CD4-positive, alpha-beta T cell treated with Interleukin-1 beta for 1 hour (primary cell): ENCODE data around the gene ACTL6B.

Experiments
- DNase-seq, 2 donors: peaks; one replicate each; pipeline ENCODE4 v3.0.0-alpha.2; 2020 to 2022

ACTL6B gene

DNA sequence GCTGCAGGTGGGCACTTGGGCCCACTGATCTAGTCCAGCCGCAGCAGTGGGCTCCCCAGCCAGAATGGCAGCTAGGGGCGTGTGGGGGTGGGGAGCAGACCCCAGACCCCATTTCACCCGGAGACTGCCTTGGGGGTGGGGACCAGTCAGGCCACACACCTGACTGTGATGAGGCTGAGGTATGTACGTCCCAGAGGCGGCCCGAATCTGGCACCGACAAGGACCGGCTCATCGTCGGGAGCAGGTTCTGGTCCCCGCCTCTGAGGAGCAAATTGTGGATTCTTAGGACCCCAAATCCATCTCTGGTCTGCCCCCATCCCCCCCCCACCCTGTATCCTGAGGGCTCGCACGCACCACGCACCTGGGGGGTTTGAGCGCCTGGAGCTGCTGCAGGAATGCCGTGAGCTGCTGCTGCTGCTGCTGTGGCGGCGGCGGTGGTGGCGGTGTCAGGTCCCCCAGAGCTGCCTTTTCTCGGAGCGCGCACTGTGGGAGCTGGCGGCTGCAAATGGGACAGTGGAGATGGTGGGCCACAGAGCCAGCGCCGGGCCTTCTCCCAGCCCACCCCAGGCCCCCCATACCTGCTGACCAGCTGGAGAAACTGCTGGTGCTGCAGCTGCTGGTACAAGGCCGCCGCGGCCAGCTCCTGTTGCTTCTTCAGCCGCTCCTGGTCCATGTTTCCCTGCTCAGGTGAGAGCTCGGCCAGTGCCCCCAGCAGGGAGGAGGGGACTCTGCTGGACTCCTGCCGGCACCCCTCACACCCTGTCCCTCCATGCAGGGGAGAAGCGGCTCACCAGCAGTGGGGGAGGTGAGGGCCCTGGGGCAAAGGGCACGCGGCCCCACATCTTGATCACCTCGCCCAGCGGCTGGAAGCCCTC, 27.6 kb upstream of the ACTL6B start:
- no peak for DNase-seq

DNA sequence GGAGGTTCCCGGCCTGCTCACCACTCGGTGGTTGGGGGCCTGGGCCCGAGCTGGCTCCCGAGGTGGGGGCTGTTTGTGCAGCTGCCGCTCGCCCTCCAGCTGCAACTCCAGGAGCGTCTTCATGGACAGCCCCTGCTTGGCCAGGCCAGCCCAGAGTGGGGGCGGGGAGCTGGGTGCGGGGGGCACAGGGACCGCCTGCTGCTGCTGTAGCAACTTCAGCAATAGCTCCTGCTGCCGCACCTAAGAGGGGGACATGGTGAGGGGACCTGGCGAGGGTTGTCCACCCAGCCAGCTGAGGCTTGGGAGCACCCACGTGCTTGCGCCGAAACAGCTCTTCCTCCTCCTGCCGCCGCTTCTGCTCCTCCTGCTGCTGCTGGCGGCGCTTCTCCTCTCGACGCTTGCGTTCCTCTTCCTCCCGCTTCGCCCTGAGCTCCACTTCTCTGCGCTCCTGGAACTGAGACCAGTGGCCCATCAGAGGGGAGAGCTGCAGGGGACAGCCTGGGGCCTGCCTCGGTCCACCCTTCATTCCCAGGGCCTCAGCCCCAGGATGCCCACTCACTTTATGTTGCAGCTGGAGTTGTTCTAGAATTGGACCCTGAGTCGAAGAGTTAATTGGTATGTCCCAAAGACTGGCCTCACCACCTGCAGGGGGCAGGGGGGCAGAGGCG, 26.9 kb upstream of the ACTL6B start:
- no peak for DNase-seq

DNA sequence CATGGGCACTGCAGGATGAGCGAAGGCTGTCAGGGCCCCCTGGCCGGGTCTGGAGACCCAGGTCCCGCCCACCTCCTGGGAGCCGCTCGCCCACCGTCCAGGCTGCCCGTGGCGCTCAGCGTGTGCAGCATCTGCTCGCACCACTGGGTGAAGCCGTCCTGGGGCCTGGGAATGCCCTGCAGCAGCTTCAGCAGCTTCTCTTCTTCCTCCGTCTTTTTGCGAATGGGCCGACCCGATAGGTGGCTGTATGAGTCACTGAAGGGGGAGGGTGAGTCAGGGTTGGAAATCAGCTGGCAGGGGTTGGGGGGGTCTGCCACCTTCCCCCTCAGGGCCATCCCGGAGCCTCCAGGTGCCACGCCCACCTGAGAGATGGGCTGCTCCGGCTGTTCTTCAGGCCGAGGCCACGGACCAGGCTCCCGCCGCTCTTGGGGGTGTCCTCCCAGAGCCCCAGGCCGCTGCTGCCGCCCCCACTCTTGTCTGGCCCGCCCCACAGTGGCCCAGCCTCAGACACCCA, 26.0 kb upstream of the ACTL6B start:
- DNase-seq: no peak

DNA sequence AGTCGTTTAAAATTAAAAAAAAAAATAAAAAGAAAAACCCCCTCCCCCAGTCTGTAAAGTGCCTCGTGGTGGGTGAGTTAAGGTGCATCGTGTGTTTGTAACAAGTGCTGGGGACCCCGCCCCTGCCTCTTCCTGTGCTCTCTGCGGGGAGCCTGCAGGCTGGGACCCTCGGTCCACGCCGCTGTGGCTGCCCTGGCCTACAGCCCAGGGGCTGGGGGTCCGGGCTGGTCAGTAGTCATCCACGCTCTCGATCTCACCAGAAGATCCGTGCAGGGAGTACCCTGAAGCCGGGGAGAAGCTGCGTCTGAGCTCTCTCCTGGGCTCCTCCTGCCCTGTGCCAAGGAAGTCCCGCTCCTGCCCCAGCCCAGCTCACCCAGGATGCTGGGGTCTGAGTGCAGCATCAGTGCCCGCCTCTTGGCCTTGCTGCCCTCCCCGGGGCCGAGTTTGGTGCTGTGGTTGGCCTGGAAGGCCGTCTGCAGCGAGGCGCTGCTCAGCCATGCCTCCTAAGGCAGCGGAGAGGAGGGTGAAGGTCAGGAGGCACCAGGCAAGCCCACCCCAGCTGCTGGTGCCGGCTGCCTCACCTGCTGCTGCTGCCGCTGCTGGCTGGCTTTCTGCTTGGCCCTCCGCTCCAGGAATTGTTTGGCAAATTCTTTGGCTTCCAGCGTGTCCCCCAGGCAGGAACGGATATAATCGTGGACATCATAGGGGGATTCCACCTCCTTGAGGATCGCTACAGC, 25.4 kb upstream of the ACTL6B start:
- no peak for DNase-seq

DNA sequence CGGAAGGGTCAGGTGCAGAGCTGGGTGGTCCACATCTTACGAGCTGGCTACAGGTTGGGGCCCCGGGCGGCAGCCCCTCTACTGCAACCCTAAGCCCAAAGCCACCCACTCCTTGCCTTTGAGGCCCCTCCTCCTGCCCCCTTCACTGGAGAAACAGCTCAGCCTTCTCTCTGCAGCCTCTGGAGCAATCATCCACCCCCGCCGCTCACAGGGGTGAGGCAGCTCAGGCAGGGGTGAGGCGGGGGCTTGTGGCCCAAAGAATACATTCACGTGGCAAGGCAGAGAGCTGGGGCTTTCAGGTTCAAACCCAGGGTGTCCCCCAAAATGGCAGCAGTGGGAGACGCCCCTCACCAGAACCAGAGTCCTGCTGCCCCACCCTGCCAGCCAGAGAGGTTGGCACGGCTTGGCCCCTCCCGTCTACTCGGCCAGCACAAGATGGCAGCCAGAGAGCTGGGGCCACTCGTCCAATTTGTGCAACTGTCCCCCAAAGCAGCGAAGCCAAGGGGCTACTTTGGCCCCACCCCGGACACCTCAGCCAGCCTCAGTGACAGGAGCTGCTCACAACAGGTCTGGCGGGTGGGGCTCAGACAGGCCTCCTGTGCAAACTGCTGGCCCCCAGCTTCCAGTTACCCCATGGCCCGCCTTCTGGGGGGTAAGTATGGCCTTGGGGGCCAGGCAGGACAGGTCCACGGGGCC, 24.5 kb upstream of the ACTL6B start:
- DNase-seq: no peak

DNA sequence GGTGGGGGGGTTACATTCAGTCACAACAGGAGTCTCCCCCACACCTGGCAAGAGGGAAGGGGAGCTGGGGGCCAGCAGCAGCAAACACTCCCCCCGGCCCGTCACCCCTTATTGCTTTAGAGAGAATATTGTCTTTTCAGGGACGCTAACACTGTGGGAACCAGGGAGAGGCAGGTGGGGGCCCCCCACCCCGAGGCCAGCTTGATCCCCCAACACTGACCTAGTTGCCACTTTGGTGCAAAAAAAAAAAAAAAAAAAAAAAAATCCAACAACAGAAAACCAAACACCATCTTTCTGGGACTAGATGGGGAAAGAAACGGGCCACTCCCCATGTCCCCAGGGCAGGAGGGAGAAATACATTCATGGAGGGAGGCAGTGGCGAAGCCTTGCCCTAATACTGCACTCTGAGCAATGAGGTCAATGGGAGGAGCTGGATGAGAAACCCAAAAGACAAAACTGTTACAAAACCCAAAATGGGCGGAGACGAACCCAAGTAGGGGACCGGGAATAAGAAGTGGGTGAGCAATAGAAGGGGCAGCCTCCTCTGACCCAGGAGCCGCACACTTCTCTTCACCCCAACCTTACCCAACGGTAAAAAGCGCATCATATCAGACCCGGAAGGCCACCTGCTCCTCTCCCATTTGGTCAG, 23.8 kb upstream of the ACTL6B start:
- DNase-seq: peak in 1 of 2 donors; percentile 29

DNA sequence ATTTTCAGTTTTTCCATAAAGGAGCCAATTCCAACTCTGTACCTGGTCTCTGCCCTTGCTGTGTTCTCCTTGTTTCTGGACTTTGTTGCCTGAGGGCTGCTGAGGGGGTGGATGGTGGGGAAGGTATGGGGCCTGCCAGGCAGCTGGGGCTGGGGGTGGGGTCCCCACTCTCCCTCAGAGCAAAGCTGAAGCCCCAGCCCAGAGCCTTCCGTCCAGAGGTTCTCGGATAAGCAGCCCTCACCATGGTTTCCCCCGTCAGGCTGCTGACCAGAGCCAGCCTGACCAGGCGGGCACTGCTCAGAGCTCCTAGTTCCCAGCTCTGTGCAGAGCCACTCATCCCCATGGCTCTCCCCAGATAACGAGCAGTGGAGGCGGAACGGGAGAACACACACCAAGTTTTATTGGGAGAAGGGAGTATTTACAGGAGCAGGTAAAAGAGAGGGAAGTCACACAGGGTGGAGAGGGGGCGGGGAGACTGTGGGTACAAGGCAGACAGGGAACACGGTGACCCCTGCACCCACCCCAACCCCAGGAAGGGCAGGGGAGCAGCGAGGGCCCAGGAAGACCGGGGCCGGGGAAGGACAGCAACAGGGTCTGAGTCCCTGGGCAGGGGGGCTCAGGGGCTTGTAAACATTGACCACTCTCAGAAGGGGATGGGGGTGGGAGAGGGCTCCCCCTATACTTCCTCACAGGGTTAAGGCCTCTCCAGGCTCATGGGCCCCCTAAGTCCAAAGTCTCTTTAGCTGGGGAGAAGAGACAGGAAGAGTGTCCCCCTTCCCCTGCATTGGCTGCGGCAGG, 23.1 kb upstream of the ACTL6B start:
- no peak for DNase-seq

DNA sequence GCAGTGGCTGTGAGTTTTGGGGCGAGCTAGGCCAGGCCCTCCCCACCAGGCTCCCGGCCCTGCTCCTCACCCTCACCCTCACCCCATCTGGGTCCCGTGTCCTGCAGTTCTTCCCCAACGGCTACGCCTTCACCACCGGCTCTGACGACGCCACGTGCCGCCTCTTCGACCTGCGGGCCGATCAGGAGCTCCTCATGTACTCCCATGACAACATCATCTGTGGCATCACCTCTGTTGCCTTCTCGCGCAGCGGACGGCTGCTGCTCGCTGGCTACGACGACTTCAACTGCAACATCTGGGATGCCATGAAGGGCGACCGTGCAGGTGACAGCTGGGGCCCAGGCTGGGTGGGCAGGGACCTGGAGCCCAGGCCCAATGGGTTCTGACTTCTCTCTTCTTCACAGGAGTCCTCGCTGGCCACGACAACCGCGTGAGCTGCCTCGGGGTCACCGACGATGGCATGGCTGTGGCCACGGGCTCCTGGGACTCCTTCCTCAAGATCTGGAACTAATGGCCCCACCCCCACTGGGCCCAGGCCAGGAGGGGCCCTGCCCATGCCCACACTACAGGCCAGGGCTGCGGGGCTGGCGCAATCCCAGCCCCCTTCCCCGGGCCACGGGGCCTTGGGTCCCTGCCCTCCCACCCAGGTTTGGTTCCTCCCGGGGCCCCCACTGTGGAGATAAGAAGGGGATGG, 22.2 kb upstream of the ACTL6B start:
- DNase-seq: no peak

DNA sequence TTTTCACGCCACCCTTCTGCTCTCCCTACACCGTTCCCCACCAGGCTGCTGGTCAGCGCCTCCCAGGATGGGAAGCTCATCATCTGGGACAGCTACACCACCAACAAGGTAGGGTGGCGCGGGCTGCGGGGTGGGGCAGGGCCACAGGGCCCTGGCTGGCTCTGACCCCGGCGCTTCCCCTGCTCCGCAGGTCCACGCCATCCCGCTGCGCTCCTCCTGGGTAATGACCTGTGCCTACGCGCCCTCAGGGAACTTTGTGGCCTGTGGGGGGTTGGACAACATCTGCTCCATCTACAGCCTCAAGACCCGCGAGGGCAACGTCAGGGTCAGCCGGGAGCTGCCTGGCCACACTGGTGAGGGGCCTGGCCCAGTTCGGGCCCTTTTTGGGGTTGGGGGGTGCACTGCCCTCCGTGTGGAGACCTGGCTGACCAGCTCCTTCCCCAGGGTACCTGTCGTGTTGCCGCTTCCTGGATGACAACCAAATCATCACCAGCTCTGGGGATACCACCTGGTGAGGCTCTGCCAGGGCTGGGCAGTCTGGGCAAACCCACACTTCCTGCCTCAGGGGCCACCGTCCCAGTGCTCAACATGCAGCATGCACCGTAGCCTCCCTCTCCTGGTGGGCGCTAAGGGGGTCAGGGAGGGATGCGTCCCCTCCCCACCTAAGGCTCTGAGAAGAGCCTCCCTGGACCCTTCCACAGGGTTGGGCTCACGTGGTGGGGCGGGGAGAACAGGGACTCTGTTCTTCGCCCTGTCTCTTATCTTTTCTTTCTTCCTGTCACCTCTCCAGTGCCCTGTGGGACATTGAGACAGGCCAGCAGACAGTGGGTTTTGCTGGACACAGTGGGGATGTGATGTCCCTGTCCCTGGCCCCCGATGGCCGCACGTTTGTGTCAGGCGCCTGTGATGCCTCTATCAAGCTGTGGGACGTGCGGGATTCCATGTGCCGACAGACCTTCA, 21.3 kb upstream of the ACTL6B start:
- no peak for DNase-seq

DNA sequence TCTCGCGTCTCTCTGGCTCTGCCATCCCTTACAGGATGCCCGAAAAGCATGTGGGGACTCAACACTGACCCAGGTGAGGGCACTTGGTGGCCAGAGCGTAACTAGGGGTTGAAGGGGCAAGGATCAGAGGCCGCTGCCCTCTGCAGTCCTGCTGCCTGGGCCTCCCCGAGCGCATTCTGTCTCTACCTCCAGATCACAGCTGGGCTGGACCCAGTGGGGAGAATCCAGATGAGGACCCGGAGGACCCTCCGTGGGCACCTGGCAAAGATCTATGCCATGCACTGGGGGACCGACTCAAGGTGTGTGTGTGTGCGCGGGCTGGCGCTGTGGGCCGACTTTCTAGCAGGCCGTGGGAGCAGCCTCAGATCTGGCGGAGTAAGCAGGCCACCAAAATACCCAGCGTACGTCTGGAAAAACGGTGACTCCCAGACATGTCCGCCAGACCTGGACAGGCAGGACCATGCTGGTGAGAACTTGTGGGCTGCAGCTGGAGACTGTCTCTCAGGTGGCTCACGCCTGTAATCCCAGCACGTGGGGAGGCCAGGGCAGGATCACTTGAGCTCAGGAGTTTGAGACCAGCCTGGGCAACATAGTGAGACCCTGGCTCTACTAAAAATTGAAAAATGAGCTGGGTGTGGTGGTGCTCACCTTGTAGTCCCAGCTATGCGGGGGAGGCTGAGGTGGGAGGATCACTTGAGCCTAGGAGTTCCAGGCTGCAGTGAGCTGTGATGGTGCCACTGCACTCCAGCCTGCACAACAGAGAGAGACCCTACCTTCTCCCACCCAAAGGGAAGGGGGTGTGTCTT, 20.5 kb upstream of the ACTL6B start:
- DNase-seq: no peak

DNA sequence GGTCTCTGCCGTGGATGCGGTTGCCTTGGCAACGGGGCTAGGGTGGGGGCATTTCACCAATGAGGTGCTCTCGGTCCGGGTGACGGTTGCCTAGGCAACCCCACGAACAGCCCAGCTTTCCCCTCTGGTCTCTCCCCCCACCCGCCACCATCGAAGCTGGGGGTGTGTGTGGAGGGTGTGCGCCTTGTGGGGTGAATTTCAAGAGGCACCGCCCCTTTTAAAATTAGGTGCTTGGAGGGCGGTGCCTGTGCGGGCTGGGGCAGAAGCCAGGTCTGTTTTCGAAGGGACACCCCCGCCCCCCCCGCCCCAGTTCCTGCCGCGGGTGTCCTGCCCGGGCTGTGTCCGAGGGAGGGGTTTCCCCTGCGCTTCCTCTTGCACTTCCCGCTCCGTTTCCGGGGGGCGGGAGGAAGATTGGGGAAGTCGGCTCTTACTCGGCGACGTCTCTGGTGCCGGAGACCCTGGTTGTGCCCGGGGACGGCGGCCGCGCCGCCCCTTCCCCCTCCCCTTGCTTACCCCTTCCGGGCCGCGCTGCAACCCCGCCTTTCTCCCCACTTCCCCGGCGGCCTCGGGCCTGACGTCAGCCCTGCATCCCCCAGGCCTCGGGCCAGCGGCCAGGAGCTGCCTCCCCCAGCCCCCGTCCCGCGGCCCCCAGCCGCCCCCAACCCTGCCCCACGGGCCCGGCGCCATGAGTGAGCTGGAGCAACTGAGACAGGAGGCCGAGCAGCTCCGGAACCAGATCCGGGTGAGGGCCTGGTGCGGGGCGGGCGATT, 19.5 kb upstream of the ACTL6B start:
- peak; percentile 95 to 98 for DNase-seq

DNA sequence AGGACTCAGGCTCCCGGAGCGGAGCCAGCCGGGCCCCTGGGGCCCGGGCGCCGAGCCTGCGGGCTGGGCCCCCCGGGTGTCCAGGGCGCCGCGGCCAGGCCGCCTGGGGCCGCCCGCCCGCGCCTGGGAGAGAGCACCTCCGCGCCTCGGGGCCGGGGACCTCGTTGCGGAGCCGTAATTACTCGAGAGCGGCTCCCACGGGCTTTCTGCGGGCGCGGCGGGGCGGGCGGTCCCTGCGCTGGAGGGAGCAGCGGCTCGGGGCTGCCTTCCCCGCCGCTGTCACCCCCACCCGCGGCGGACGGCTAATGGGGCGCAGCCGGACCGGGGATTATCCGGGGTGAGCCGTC, 18.8 kb upstream of the ACTL6B start:
- no peak for DNase-seq

DNA sequence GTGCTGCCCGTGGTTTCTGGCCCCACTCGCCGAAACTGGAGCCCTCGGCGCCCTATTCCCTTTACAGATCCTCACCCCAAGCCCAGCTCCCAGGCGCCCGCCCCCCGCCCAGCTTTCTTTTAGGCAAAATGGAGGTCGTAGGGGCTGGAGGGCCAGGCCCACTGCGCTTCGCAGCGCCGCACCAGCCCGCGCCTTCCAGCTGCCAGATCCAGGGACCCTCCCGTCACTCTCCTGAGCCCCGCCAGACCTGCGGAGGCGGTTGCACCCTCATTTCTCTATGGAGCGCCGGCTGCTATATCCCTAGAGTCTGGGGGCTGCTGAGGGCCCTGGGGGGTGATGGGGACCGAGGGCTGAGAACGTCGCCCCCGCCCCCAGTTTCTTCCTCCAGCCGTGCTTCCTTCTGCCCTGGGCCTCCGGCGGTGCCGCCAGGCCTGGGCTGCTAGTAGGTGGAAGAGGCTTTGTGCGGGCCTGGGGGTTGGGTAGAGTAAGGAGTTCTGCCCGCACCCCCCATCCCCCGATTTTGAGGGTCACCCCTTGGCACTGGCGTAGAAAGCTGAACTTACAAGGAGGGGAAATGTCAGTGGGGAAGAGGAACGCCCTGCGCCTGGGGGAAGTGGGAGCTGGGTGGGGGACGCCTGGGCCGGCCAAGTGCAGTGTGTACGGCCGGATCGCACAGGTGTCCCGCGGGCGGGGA, 18.3 kb upstream of the ACTL6B start:
- peak in 1 of 2 donors; percentile 24 for DNase-seq

DNA sequence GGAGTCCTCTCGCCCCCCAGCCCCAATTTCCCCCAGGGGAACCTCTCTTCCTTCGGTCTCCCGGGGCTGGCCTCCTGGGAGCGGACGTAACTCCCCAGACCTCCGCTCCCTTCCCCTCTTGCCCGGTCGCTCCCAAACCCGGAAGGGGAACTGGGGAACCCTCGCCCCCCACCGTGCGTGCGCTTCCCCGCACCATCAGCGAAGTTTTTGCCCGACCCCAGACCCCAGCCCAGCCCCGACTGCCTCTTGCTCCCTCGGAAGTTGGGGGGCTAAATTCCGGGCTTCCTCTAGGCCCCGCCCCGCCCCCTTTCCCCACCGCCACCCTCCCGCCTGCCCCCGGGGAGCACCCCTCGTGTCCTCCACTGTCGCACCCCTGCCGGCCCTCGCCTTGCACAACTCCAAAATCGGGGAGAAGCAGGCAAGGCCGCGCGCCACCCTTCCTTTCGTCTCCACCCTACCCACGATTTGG, 17.7 kb upstream of the ACTL6B start:
- peak; percentile 53 to 54 for DNase-seq

DNA sequence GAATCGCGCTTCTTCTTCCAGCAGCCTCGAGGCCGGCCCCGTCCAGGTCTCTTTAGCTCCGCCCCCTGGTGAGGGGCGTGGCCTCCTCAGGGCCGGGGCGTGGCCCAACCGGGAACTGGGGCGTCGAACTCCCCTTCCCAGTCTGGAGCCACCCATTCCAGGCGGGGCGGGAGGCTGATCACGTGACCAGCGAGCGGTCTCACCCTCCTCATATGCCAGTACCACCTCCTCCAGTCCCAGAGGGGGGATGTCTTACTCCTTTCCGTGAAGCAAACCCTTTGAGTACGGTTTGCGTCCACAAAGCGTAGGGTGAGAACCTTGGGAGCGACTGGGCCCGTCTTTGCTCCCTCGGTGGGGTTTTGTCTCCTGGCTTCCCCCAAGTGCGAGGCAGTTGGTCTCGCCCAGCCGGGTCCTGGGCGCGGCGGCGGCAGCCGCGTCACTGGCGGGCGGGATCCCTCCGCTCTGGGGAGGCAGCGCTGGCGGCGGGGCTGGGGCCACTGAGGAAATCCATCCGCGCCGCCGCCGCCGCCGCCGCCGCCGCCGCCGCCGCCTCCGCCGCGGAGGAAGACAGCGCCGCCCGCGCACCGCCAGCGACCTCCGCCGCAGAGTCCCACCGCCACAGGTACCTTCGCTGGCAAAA, 17.2 kb upstream of the ACTL6B start, which contains the start of gene GNB2:
Gene GNB2, plus strand, starts transcription at position 439 of the 640 bp plus-strand sequence. CDS start 2,526 bp downstream, outside the sequence.
- DNase-seq: peak; percentile 98 to 99
